Large intestine (tissue), 3 donors: ENCODE measurements around the gene RFNG. TPM values are rescaled to one million over a fixed set of nuclear protein-coding genes. Genes with fewer than 3 reads are reported as not detected.

Source experiments
- DNase-seq, 2 donors: peaks; one replicate each; pipeline versions ENCODE4 v3.0.0 to v3.0.0-alpha.2; 2013
- H3K27ac ChIP-seq: one replicate; pipeline ENCODE4 v1.5.1; 2013; ENCODE audit warnings: low read length
- H3K27me3 ChIP-seq: 2 replicates; pipeline ENCODE4 v1.6.1; 2013; ENCODE audit warnings: low read length; ENCODE audit not compliant: control insufficient read depth, insufficient read depth
- H3K36me3 ChIP-seq: 2 replicates; pipeline ENCODE4 v1.6.1; 2013; ENCODE audit warnings: low read length; ENCODE audit not compliant: control insufficient read depth, insufficient read depth
- H3K4me1 ChIP-seq: one replicate; pipeline ENCODE4 v1.6.1; 2013; ENCODE audit warnings: low read length; ENCODE audit not compliant: control insufficient read depth, insufficient read depth
- H3K4me3 ChIP-seq: one replicate; pipeline ENCODE4 v1.5.1; 2013; ENCODE audit warnings: low read length
- H3K9me3 ChIP-seq: one replicate; pipeline ENCODE4 v1.6.1; 2013; ENCODE audit warnings: mild to moderate bottlenecking, low read depth, low read length, moderate library complexity; ENCODE audit not compliant: control insufficient read depth
- WGBS: methylation state at CpG from one replicate; pipeline ENCODE4 v1.1.5; 2013; ENCODE audit warnings: low lambda C conversion rate; ENCODE audit not compliant: insufficient coverage; 5-methylcytosine and 5-hydroxymethylcytosine counted together
- polyA plus RNA-seq: library from polyadenylated mRNA; unstranded; fragments of 120-200 nt; gene quantifications from one replicate; pipeline ENCODE4 v1.2.1, GENCODE V29; 2013

The RFNG gene
- polyA plus RNA-seq, 1 donor: 42.1 TPM

DNA sequence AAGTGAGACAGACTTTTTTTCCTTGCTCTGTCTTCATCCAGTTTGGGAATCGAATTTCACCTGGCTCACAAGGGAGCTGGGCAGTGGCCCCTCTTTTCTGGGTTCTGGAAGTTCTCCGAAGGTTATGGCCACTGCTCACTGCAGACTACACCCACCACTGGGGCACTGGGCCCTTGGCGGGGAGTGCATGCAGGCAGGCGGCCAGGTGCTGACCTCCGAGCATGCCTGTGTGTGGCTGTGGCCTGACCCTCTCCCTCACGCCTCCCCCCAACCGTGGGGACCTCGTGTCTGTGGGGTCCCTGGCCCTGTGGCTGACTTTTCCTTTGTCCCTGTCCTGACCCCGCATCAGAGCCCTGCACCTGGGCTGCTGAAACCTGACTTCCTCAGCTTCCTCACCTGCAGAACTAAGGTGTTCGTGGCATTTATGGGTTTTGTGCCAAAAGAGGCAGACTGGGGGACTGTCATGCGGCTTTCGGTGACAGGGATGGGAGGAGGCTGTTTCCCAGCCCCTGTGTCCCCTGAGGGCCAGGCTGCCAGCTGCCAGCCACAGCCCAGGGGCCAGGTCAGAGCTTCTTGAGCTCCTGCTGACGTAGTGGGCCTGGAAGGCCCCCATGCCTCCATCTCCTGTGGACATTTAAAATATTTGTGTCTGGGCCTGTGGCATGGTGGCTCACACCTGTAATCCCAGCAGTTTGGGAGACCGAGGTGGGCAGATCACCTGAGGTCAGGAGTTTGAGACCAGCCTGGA lies 52.7 kb downstream of the RFNG start:
- no peak overlapping the region for H3K4me3 ChIP-seq
- no peaks in the 10 kb centered on the region for H3K9me3 ChIP-seq
- WGBS: no CpG with 5 or more reads among the region's 14 CpGs
- DNase-seq: no peak
- peaks cover 21% of the 10 kb centered on the region for H3K36me3 ChIP-seq
- peaks cover 25% of the 10 kb centered on the region for H3K4me1 ChIP-seq
- no peak overlapping the region for H3K27ac ChIP-seq
- no peaks in the 10 kb centered on the region for H3K27me3 ChIP-seq

DNA sequence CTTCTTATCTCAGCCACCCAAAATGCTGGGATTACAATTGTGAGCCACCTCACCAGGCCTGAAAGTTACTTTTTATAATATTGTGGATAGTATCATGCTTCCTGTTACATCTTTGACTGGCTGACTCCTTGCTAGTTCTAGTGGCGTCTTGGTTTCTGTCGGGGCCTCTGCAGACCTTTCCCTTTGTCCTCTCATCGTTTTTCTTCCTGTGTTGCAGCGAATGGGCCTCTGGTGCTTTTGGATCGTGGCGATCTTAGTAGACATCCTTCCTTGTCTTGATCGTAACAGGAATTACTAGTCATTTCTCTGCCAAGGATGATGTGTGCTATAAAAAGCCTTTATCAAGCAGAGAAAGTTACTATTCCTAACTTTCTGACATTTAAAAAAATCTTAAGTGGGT lies 53.4 kb downstream of the RFNG start:
- no peaks in the 10 kb centered on the region for H3K27me3 ChIP-seq
- no peak for DNase-seq
- H3K9me3 ChIP-seq: no peaks in the 10 kb centered on the region
- 81% methylated on average over 3 of the region's 7 CpGs for WGBS
- no peak overlapping the region for H3K27ac ChIP-seq
- H3K4me1 ChIP-seq: peaks cover 21% of the 10 kb centered on the region
- H3K36me3 ChIP-seq: peaks cover 25% of the 10 kb centered on the region
- no peak overlapping the region for H3K4me3 ChIP-seq

Other genes with a start within 250 kb of the RFNG start
- gene GCGR, start 247.7 kb downstream of the RFNG start, polyA plus RNA-seq: 2.5 TPM
- gene MCRIP1, start 218.5 kb downstream of the RFNG start, polyA plus RNA-seq: 60.9 TPM
- gene PPP1R27, start 216.8 kb downstream of the RFNG start, polyA plus RNA-seq: 0.21 TPM
- 737 TPM for gene P4HB, start 191.3 kb downstream of the RFNG start, polyA plus RNA-seq
- 203 TPM for gene ARHGDIA, start 180.5 kb downstream of the RFNG start, polyA plus RNA-seq
- gene ALYREF, start 160.2 kb downstream of the RFNG start, polyA plus RNA-seq: 59.0 TPM
- gene ANAPC11, start 160.1 kb downstream of the RFNG start, polyA plus RNA-seq: 79.6 TPM
- 0.39 TPM for gene NPB, start 149.6 kb downstream of the RFNG start, polyA plus RNA-seq
- gene PCYT2, start 140.4 kb downstream of the RFNG start, polyA plus RNA-seq: 33.8 TPM
- 25.2 TPM for gene SIRT7, start 133.6 kb downstream of the RFNG start, polyA plus RNA-seq
- gene MAFG, start 124.1 kb downstream of the RFNG start, polyA plus RNA-seq: 21.1 TPM
- gene PYCR1, start 114.5 kb downstream of the RFNG start, polyA plus RNA-seq: 24.5 TPM
- 0.07 TPM for gene MYADML2, start 104.6 kb downstream of the RFNG start, polyA plus RNA-seq
- 4.1 TPM for gene NOTUM, start 90.6 kb downstream of the RFNG start, polyA plus RNA-seq
- 24.9 TPM for gene ASPSCR1, start 74.2 kb downstream of the RFNG start, polyA plus RNA-seq
- 48.0 TPM for gene CENPX, start 28.9 kb downstream of the RFNG start, polyA plus RNA-seq
- gene LRRC45, start 28.5 kb downstream of the RFNG start, polyA plus RNA-seq: 14.4 TPM
- gene RAC3, start 20.1 kb downstream of the RFNG start, polyA plus RNA-seq: 10.1 TPM
- gene DCXR, start 14.1 kb downstream of the RFNG start, polyA plus RNA-seq: 44.1 TPM
- 97.1 TPM for gene GPS1, start 87 bp upstream of the RFNG start, polyA plus RNA-seq
- gene DUS1L, start 14.0 kb upstream of the RFNG start, polyA plus RNA-seq: 90.4 TPM
- 34.7 TPM for gene FASN, start 46.4 kb upstream of the RFNG start, polyA plus RNA-seq
- gene CCDC57, start 161.0 kb upstream of the RFNG start, polyA plus RNA-seq: 45.6 TPM
- 19.5 TPM for gene SLC16A3, start 177.2 kb upstream of the RFNG start, polyA plus RNA-seq
- gene CSNK1D, start 221.9 kb upstream of the RFNG start, polyA plus RNA-seq: 147 TPM